HAP-1 (cell line): ENCODE measurements around the gene KLF5.
"Not testable (repeated sequence)": the region's sequence is repeated elsewhere in the genome, so short reads cannot be mapped to it uniquely, and the experiment has no call there.

ENCODE experiments used
- DNase-seq, 2 experiments: peaks; one replicate each; pipeline ENCODE4 v3.0.0-alpha.2; 2016 to 2020; ENCODE audit warnings: low spot score in 2 of 2
- H3K27me3 ChIP-seq: fragments of 250-450 bp; sonication (Bioruptor Pico); 2 replicates; pipeline ENCODE4 v1.5.1; 2020; ENCODE audit warnings: low read depth, mild to moderate bottlenecking, moderate library complexity
- H3K36me3 ChIP-seq: fragments of 250-450 bp; sonication (Bioruptor Pico); replicated peaks from 2 replicates; pipeline ENCODE4 v1.5.1; 2020; ENCODE audit warnings: mild to moderate bottlenecking
- H3K4me1 ChIP-seq: fragments of 250-450 bp; sonication (Bioruptor Pico); 2 replicates; pipeline ENCODE4 v1.5.1; 2020; ENCODE audit warnings: mild to moderate bottlenecking
- H3K4me3 ChIP-seq: fragments of 250-450 bp; sonication (Bioruptor Pico); 2 replicates; pipeline ENCODE4 v1.5.1; 2020; ENCODE audit warnings: mild to moderate bottlenecking, moderate library complexity
- H3K9me3 ChIP-seq: fragments of 250-450 bp; sonication (Bioruptor Pico); 2 replicates; pipeline ENCODE4 v1.5.1; 2020; ENCODE audit warnings: mild to moderate bottlenecking, moderate library complexity
- in situ Hi-C: fragments of 300-500 bp; cut with MboI; formaldehyde crosslinking; loops from 3 replicates; pipeline ENCODE4 v1.14.3; 2020; ENCODE audit warnings: low sequenced_read_pairs, inconsistent platforms, mixed read lengths

The KLF5 gene

DNA sequence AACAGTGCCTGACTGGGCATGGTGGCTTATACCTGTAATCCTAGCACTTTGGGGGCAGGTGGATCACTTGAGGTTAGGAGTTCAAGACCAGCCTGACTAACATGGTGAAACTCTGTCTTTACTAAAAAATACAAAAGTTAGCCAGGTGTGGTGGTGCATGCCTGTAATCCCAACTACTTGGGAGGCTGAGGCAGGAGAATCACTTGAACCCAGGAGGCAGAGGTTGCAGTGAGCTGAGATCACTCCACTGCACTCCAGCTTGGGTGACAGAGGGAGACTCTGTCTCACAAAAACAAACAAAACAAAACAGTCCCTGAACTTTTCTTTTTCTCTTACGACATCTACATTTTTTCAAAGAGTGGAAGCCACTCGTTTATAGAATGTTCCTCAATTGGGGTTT is 10.2 kb upstream of the KLF5 start:
- H3K4me1 ChIP-seq, H3K36me3 ChIP-seq, in situ Hi-C loops, H3K9me3 ChIP-seq, H3K4me3 ChIP-seq, H3K27me3 ChIP-seq, DNase-seq: not testable (repeated sequence)

DNA sequence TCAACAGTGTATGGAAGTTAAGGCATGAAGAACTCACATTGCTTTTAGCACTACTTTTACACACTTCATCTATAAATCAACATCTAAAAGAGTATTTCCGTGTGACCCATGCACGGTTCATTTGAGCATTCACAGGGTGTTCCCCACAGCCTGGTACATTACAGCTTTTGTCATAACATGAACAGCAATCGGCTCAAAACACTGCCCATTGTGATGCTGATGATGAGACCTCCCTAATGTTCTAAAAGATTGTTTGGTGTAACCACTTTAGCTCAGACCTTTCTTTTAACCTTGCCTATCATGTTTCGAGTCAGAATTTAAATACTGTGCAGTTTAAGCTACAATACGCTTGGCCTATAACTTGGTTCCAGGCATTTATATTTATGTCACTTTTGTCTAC is 4.1 kb upstream of the KLF5 start:
- peaks cover 40% of the 10 kb centered on the region for H3K4me1 ChIP-seq
- no peaks in the 10 kb centered on the region for H3K27me3 ChIP-seq
- H3K4me3 ChIP-seq, result no peak overlapping the region
- in situ Hi-C loops, result loop anchor here (25.0 kb wide), 2 partner anchors 217 to 358 kb away; no protein-coding TSS in a partner anchor
- H3K9me3 ChIP-seq, result no peaks in the 10 kb centered on the region
- peak; percentile 82 to 99 for DNase-seq
- no peaks in the 10 kb centered on the region for H3K36me3 ChIP-seq

- H3K4me1 ChIP-seq, result peaks cover 40% of the 10 kb centered on the region
- H3K9me3 ChIP-seq, result no peaks in the 10 kb centered on the region
- H3K4me3 ChIP-seq, result no peak overlapping the region
- in situ Hi-C loops, result loop anchor here (25.0 kb wide), 2 partner anchors 219 to 356 kb away; no protein-coding TSS in a partner anchor
- H3K36me3 ChIP-seq, result no peaks in the 10 kb centered on the region; the same call in 1 of the 2 replicates
- DNase-seq, result peak; percentile 19 to 72
- H3K27me3 ChIP-seq, result no peaks in the 10 kb centered on the region
These were observed 2.8 kb upstream of the KLF5 start for GRCh38 chr13:73055813-73056564.

DNA sequence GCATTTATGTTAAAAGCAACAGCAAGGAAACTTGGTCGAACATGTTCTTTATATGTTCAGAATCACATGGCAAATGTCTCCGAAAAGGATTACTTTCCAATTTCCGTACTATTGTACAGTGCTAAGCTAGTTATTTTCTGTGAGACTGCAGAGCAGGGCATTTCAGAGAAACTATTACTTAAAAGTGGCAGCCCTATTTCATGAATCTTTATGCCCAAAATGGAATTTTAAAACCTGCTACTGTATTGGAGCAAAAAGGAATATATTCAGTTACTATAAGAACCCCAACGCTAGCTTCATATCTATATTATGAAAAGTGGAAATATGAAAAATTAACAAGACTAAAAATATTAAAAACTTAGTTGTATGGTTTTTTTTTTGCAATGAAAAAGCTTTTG is 2.2 kb upstream of the KLF5 start:
- no peaks in the 10 kb centered on the region for H3K9me3 ChIP-seq
- H3K27me3 ChIP-seq, result no peaks in the 10 kb centered on the region
- no peak overlapping the region for H3K4me3 ChIP-seq
- no peaks in the 10 kb centered on the region; the same call in 1 of the 2 replicates for H3K36me3 ChIP-seq
- in situ Hi-C loops, result loop anchor here (25.0 kb wide), 2 partner anchors 219 to 356 kb away; no protein-coding TSS in a partner anchor
- DNase-seq, result no peak
- peaks cover 40% of the 10 kb centered on the region for H3K4me1 ChIP-seq

DNA sequence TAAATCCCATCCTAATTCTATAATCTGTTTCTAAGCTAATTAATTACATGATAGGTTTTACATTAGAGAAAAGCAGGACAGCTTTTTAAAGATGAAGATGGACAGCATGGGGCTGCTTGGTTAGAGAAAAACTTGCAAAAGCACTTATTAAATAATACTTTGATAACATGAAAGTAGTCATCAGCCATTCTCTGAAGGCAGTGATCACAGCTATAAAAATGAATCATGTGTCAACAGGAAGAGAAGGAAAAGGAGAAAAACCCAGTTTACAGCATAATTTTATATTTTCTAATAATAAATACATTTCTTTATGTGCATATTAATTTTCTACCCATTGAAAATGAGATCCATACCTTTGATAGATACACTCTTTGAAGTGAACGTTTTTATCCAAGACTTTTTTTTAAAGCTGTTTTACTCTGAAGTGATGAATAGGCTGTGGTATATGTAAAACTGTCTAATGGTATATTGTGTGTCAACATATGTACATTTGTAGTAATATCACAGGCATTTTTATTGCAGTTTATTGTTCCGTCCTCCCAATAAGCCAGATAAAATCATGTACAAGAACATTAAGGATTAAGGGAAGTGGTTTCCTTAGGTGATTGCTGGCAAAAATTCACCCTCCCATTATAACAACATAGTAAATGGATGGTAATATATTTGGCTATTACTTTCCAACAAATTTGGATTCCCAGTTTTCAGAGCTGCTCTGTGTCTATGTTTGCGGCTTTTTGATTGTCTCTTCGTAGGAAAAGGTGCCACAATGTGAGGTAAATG is 1.3 kb upstream of the KLF5 start:
- Histone ChIP-seq H3K27me3 (no peaks in the 10 kb centered on the region), H3K4me1 (peaks cover 48% of the 10 kb centered on the region), H3K36me3 (peaks cover 7% of the 10 kb centered on the region), H3K4me3 (peak overlapping the region; percentile 69), H3K9me3 (no peaks in the 10 kb centered on the region)
- no peak for DNase-seq
- in situ Hi-C loops, result loop anchor here (25.0 kb wide), 2 partner anchors 220 to 355 kb away; no protein-coding TSS in a partner anchor

GRCh38 chr13:73058064-73058313 is 816 bp upstream of the KLF5 start:
- H3K36me3 ChIP-seq, result peaks cover 8% of the 10 kb centered on the region
- DNase-seq, result no peak
- H3K9me3 ChIP-seq, result no peaks in the 10 kb centered on the region
- in situ Hi-C loops, result loop anchor here (25.0 kb wide), 2 partner anchors 221 to 354 kb away; no protein-coding TSS in a partner anchor
- peaks cover 51% of the 10 kb centered on the region for H3K4me1 ChIP-seq
- peak overlapping the region; percentile 69 for H3K4me3 ChIP-seq
- no peaks in the 10 kb centered on the region for H3K27me3 ChIP-seq

DNA sequence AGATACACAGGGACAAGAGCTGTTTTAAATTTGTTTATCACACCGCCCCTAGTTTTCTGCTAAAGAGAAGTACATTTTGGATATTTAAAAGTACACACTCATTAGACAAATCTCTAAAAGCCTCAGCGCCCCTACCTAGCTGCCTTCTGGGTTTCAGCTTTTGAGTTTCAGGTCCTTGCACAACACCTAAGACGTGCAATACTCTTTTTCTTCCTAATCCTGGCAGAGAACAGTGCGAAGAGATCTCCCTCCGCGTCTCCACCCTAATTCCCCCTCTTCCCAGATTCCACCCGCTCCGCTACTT is 421 bp upstream of the KLF5 start:
- Histone ChIP-seq H3K4me3 (peak overlapping the region; percentile 69), H3K4me1 (peaks cover 55% of the 10 kb centered on the region), H3K27me3 (no peaks in the 10 kb centered on the region), H3K36me3 (peaks cover 12% of the 10 kb centered on the region), H3K9me3 (no peaks in the 10 kb centered on the region)
- no peak for DNase-seq
- in situ Hi-C loops, result loop anchor here (25.0 kb wide), 2 partner anchors 221 to 354 kb away; no protein-coding TSS in a partner anchor

GRCh38 chr13:73059460-73060250 is 850 bp downstream of the KLF5 start:
- no peaks in the 10 kb centered on the region for H3K9me3 ChIP-seq
- in situ Hi-C loops, result loop anchor here (25.0 kb wide), 2 partner anchors 222 to 353 kb away; no protein-coding TSS in a partner anchor
- no peaks in the 10 kb centered on the region for H3K27me3 ChIP-seq
- H3K36me3 ChIP-seq, result peaks cover 25% of the 10 kb centered on the region
- peaks cover 63% of the 10 kb centered on the region for H3K4me1 ChIP-seq
- peak overlapping the region; percentile 69 for H3K4me3 ChIP-seq
- peak in 1 of 2 experiments; percentile 73 for DNase-seq

DNA sequence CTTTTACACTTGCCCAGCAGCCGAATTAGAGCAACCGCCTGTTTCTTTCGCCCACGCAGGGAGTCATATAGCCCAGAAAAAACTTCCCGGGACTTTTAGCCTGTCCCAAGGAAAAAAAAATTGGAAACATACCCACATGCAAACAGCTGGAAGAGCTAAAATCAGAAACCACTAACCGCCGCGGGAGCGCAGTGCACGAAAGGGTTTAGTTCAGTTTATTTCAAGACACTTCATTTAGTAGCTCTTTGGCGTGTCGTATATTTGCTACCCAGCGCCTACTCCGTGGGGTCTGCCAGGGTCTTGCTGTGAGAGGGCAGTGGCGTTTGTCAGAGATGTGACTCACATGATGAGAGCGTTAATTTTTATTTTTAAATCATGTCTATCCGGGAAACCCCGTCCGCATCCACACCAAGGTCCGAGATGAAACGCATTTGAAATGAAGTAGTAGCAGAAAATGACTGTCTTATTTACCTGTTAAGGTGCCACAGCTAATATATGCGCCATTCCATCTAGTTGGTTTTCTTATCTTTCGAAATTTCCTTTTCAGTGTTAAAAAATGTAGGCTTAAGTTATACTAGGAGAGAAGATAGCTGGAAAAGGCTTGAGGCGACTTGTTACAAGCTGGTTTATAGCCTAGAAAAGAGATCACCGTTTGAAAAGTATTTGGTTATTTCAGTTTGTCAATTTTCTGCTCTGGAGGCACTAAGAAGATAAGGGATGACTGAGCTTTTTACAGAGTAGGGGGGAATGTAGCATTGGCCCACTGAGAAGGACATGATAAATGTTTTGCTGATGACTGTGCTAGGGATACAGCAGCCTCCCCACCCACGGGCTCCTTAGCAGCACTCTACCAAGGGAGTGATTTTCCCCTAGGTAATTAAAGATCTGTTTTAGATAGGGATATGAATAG is 1.7 kb downstream of the KLF5 start:
- H3K27me3 ChIP-seq, result no peaks in the 10 kb centered on the region
- in situ Hi-C loops, result loop anchor here (25.0 kb wide), 2 partner anchors 223 to 352 kb away; no protein-coding TSS in a partner anchor
- peak; percentile 46 to 51 for DNase-seq
- peak overlapping the region; percentile 69 for H3K4me3 ChIP-seq
- peaks cover 26% of the 10 kb centered on the region for H3K36me3 ChIP-seq
- H3K9me3 ChIP-seq, result no peaks in the 10 kb centered on the region
- peaks cover 62% of the 10 kb centered on the region for H3K4me1 ChIP-seq

- no peak for DNase-seq
- no peaks in the 10 kb centered on the region for H3K9me3 ChIP-seq
- H3K4me3 ChIP-seq, result peak overlapping the region; percentile 69
- peaks cover 36% of the 10 kb centered on the region for H3K36me3 ChIP-seq
- in situ Hi-C loops, result loop anchor here (25.0 kb wide), 2 partner anchors 224 to 351 kb away; no protein-coding TSS in a partner anchor
- no peaks in the 10 kb centered on the region for H3K27me3 ChIP-seq
- H3K4me1 ChIP-seq, result peaks cover 62% of the 10 kb centered on the region
These were observed 2.7 kb downstream of the KLF5 start for GRCh38 chr13:73061473-73061872.

DNA sequence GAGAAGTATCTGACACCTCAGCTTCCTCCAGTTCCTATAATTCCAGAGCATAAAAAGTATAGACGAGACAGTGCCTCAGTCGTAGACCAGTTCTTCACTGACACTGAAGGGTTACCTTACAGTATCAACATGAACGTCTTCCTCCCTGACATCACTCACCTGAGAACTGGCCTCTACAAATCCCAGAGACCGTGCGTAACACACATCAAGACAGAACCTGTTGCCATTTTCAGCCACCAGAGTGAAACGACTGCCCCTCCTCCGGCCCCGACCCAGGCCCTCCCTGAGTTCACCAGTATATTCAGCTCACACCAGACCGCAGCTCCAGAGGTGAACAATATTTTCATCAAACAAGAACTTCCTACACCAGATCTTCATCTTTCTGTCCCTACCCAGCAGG is 3.1 kb downstream of the KLF5 start:
- peak in 1 of 2 experiments; percentile 44 for DNase-seq
- Histone ChIP-seq H3K4me3 (peak overlapping the region; percentile 69), H3K4me1 (peaks cover 62% of the 10 kb centered on the region), H3K9me3 (no peaks in the 10 kb centered on the region), H3K27me3 (no peaks in the 10 kb centered on the region), H3K36me3 (peaks cover 40% of the 10 kb centered on the region)
- in situ Hi-C loops, result loop anchor here (25.0 kb wide), 2 partner anchors 225 to 350 kb away; no protein-coding TSS in a partner anchor

DNA sequence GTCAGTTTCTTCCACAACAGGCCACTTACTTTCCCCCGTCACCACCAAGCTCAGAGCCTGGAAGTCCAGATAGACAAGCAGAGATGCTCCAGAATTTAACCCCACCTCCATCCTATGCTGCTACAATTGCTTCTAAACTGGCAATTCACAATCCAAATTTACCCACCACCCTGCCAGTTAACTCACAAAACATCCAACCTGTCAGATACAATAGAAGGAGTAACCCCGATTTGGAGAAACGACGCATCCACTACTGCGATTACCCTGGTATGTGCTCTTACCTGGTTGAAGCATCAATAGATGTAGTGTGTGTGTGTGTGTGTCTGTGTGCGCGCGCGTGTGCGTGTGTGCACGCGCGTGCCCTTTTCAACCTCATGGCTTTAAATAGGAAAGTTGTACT is 3.7 kb downstream of the KLF5 start:
- H3K27me3 ChIP-seq, result no peaks in the 10 kb centered on the region
- peak overlapping the region; percentile 69 for H3K4me3 ChIP-seq
- peaks cover 46% of the 10 kb centered on the region for H3K36me3 ChIP-seq
- peaks cover 58% of the 10 kb centered on the region for H3K4me1 ChIP-seq
- no peaks in the 10 kb centered on the region for H3K9me3 ChIP-seq
- in situ Hi-C loops, result loop anchor here (25.0 kb wide), 2 partner anchors 225 to 350 kb away; no protein-coding TSS in a partner anchor
- no peak for DNase-seq
